Right renal cortex interstitium (tissue), 3 donors: ENCODE measurements around the gene CD44. TPM values are rescaled to one million over a fixed set of nuclear protein-coding genes. Genes with fewer than 3 reads are reported as not detected.

Experiments
- polyA plus RNA-seq, 3 donors: library from polyadenylated mRNA; unstranded; fragments of 120-200 nt; gene quantifications; one replicate each; pipeline ENCODE4 v1.2.1, GENCODE V29; 2013; ENCODE audit not compliant: insufficient read length in 3 of 3

Gene CD44
- polyA plus RNA-seq, 3 donors: 11.9 to 13.9 (median 13.8) TPM

Other genes with a start within 250 kb of the CD44 start
- gene APIP, start 222.8 kb upstream of the CD44 start, polyA plus RNA-seq: 10 to 100 TPM; 36.0 to 45.5 (median 39.7) TPM
- 10 to 100 TPM; 37.6 to 41.9 (median 40.0) TPM for gene PDHX, start 222.6 kb upstream of the CD44 start, polyA plus RNA-seq